ENCODE measurements around the gene PRAMEF14.
"Not testable (repeated sequence)": the region's sequence is repeated elsewhere in the genome, so short reads cannot be mapped to it uniquely, and the experiment has no call there.

PRAMEF14 gene

DNA sequence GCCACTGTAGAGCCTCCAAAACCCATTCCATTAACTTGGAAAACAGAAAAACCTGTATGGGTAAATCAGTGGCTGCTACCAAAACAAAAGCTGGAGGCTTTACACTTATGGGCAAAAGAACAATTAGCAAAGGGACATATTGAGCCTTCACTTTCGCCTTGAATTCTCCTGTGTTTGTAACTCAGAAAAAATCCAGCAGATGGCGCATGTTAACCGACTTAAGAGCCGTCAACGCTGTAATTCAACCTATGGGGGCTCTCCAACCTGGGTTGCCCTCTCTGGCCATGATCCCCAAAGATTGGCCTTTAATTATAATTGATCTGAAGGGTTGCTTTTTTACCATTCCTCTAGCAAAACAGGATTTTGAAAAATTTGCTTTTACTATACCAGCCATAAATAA is 9.8 kb upstream of the PRAMEF14 start:
- DNase-seq (ENCODE audit: low spot score); H3K4me3 ChIP-seq (ENCODE audit: severe bottlenecking); H3K27me3 ChIP-seq (ENCODE audit: insufficient read depth, poor library complexity, severe bottlenecking); H3K36me3 ChIP-seq (ENCODE audit: low read depth); H3K27ac ChIP-seq (ENCODE audit: poor library complexity, severe bottlenecking); H3K4me1 ChIP-seq (ENCODE audit: insufficient read depth, poor library complexity, severe bottlenecking); ATAC-seq (ENCODE audit: low read depth); H3K9me3 ChIP-seq (ENCODE audit: severe bottlenecking): not testable (repeated sequence)
- peak; percentile 59 for TF ChIP-seq CTCF (IDR thresholded peaks at IDR 0.05; ENCODE audit: poor library complexity, severe bottlenecking)

DNA sequence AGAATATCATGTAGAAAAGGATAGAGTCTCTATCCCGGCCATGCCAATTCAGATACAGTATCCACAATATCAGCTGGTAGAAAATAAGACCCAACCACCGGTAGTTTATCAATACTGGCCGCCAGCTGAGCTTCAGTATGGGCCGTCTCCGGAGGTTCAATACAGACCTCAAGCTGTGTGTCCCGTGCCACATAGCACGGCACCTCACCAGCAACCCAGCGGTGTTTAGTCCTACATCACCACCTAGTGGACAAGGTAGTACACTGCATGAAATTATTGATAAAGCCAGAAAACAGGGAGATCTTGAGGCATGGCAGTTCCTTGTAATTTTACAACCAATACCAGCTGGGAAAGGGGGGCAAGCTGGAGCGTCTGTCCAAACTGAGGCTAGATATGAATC is 7.5 kb upstream of the PRAMEF14 start:
- not testable (repeated sequence) for H3K27ac ChIP-seq (ENCODE audit: poor library complexity, severe bottlenecking); DNase-seq (ENCODE audit: low spot score); ATAC-seq (ENCODE audit: low read depth); H3K4me1 ChIP-seq (ENCODE audit: insufficient read depth, poor library complexity, severe bottlenecking); H3K9me3 ChIP-seq (ENCODE audit: severe bottlenecking); H3K4me3 ChIP-seq (ENCODE audit: severe bottlenecking); H3K27me3 ChIP-seq (ENCODE audit: insufficient read depth, poor library complexity, severe bottlenecking); H3K36me3 ChIP-seq (ENCODE audit: low read depth)

DNA sequence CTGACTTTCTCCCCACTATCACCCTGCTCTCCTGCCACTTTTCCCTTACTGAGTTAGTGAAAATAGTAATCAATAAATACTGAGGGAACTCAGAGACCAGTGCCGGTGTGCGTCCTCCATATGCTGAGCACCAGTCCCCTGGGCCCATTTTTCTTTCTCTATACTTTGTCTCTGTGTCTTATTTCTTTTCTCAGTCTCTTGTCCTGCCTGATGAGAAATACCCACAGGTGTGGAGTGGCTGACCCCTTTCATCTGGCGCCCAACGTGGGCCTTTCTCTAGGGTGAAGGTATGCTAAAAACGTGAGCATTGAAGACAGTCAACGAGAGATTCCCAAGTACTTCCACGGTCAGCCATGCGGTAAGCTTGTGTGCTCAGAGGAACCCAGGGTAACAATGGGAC is 6.5 kb upstream of the PRAMEF14 start:
- not testable (repeated sequence) for DNase-seq (ENCODE audit: low spot score); H3K4me3 ChIP-seq (ENCODE audit: severe bottlenecking); H3K27ac ChIP-seq (ENCODE audit: poor library complexity, severe bottlenecking); H3K9me3 ChIP-seq (ENCODE audit: severe bottlenecking); ATAC-seq (ENCODE audit: low read depth); H3K4me1 ChIP-seq (ENCODE audit: insufficient read depth, poor library complexity, severe bottlenecking); H3K36me3 ChIP-seq (ENCODE audit: low read depth); H3K27me3 ChIP-seq (ENCODE audit: insufficient read depth, poor library complexity, severe bottlenecking)

GRCh38 chr1:13342496-13342895 is 4.4 kb downstream of the PRAMEF14 start:
- ATAC-seq (ENCODE audit: low read depth); DNase-seq (ENCODE audit: low spot score); H3K27ac ChIP-seq (ENCODE audit: poor library complexity, severe bottlenecking); H3K9me3 ChIP-seq (ENCODE audit: severe bottlenecking); H3K4me1 ChIP-seq (ENCODE audit: insufficient read depth, poor library complexity, severe bottlenecking); H3K4me3 ChIP-seq (ENCODE audit: severe bottlenecking); H3K36me3 ChIP-seq (ENCODE audit: low read depth); H3K27me3 ChIP-seq (ENCODE audit: insufficient read depth, poor library complexity, severe bottlenecking): not testable (repeated sequence)

DNA sequence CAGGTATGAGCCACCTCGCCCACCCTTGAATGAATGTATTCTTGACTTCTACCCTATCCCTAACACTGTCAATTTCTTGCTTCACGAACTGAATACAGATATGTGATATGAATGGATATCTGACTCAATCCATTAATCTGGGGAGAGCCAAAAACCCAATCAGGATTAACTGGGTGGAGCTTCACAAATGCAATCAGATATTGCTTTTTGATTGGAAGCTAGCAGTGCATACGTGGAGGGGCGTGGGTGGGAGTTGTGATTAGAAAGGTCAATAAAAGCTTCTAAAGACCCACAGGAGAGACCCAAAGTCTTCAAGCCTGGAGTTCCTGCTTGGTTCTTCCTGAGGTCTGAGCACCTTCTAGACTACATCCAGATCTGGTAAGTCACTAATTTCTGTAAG is 31.7 kb downstream of the PRAMEF14 start, which contains the start of gene PRAMEF15:
Gene PRAMEF15 (plus strand): TSS at position 301 of the 400 bp plus-strand sequence. CDS start 2,827 bp downstream, outside the sequence.
- not testable (repeated sequence) for H3K4me1 ChIP-seq (ENCODE audit: insufficient read depth, poor library complexity, severe bottlenecking); DNase-seq (ENCODE audit: low spot score); H3K27me3 ChIP-seq (ENCODE audit: insufficient read depth, poor library complexity, severe bottlenecking); H3K9me3 ChIP-seq (ENCODE audit: severe bottlenecking); H3K36me3 ChIP-seq (ENCODE audit: low read depth); ATAC-seq (ENCODE audit: low read depth); H3K4me3 ChIP-seq (ENCODE audit: severe bottlenecking); H3K27ac ChIP-seq (ENCODE audit: poor library complexity, severe bottlenecking)

GRCh38 chr1:13303239-13303638 is 43.7 kb downstream of the PRAMEF14 start, which contains the start of gene PRAMEF33:
Gene PRAMEF33, plus strand, starts transcription at chr1:13303539. Its CDS starts 2,416 bp downstream, at chr1:13305955.
- ATAC-seq (ENCODE audit: low read depth); DNase-seq (ENCODE audit: low spot score); H3K27ac ChIP-seq (ENCODE audit: poor library complexity, severe bottlenecking); H3K27me3 ChIP-seq (ENCODE audit: insufficient read depth, poor library complexity, severe bottlenecking); H3K36me3 ChIP-seq (ENCODE audit: low read depth); H3K4me1 ChIP-seq (ENCODE audit: insufficient read depth, poor library complexity, severe bottlenecking); H3K4me3 ChIP-seq (ENCODE audit: severe bottlenecking); H3K9me3 ChIP-seq (ENCODE audit: severe bottlenecking): not testable (repeated sequence)

DNA sequence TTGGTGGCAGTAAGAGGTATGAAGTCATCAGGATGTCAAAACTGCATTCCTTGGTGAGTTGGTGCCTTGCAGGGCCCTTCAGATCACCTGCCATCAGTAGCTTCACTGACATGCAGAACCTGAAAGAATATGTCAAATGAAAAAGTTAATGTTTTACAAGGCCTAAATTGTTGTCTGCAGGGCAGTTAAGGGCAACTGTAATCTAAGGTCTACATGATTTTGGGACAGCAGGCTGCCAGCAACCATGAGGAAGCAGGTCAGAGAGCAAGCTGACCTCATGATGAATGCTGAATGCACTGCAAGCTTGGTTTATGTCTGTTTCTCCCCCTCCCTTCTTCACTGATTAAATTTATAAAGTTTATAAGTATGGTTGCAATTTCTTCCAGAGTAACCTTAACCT is 44.7 kb downstream of the PRAMEF14 start:
- H3K4me3 ChIP-seq (ENCODE audit: severe bottlenecking); ATAC-seq (ENCODE audit: low read depth); H3K27ac ChIP-seq (ENCODE audit: poor library complexity, severe bottlenecking); H3K4me1 ChIP-seq (ENCODE audit: insufficient read depth, poor library complexity, severe bottlenecking); H3K36me3 ChIP-seq (ENCODE audit: low read depth); DNase-seq (ENCODE audit: low spot score); H3K9me3 ChIP-seq (ENCODE audit: severe bottlenecking); H3K27me3 ChIP-seq (ENCODE audit: insufficient read depth, poor library complexity, severe bottlenecking): not testable (repeated sequence)

DNA sequence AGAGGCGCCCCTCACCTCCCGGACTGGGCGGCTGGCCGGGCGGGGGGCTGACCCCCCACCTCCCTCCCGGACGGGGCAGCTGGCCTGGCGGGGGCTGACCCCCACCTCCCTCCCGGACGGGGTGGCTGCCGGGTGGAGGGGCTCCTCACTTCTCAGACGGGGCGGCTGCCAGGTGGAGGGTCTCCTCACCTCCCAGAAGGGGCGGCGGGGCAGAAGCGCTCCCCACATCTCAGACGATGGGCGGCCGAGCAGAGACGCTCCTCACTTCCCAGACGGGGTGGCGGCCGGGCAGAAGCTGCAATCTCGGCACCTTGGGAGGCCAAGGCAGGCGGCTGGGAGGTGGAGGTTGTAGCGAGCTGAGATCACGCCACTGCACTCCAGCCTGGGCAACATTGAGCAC is 48.2 kb downstream of the PRAMEF14 start:
- H3K36me3 ChIP-seq (ENCODE audit: low read depth); H3K9me3 ChIP-seq (ENCODE audit: severe bottlenecking); H3K4me3 ChIP-seq (ENCODE audit: severe bottlenecking); H3K27ac ChIP-seq (ENCODE audit: poor library complexity, severe bottlenecking); H3K27me3 ChIP-seq (ENCODE audit: insufficient read depth, poor library complexity, severe bottlenecking); ATAC-seq (ENCODE audit: low read depth); H3K4me1 ChIP-seq (ENCODE audit: insufficient read depth, poor library complexity, severe bottlenecking); DNase-seq (ENCODE audit: low spot score): not testable (repeated sequence)

DNA sequence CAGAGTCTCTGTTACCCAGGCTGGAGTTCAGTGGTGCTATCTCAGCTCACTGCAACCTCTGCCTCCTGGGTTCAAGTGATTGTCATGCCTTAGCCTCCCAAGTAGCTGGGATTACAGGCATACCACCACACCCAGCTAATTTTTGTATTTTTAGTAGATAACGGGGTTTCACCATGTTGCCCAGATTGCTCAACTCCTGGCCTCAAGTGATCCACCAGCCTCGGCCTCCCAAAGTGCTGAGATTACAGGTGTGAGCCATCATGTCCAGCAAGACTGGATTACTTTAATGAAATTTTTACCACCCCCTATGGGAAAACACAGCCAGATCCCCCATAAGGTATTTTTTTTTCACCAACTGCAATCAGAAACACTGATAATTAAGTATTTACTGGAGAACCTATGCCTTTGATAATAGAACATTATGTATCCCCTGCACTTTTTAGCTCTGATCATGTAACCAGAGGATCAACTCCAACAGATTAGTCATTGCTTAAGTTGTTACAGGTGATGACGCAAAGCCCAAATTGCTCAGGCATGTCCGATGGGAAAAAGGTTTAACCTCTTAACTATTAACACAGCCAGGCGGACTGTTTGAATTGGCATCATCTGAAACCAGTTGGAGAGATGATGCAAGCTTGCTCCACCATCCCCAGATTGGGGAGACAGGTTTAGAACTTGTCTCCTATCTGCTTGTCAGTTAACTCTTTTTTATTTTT is 49.6 kb downstream of the PRAMEF14 start:
- H3K4me3 ChIP-seq (ENCODE audit: severe bottlenecking); H3K27me3 ChIP-seq (ENCODE audit: insufficient read depth, poor library complexity, severe bottlenecking); H3K27ac ChIP-seq (ENCODE audit: poor library complexity, severe bottlenecking); H3K36me3 ChIP-seq (ENCODE audit: low read depth); DNase-seq (ENCODE audit: low spot score); H3K4me1 ChIP-seq (ENCODE audit: insufficient read depth, poor library complexity, severe bottlenecking); H3K9me3 ChIP-seq (ENCODE audit: severe bottlenecking): not testable (repeated sequence)
- ATAC-seq (ENCODE audit: low read depth) = peak; percentile 57; the same call in 2 of the 3 replicates
